Ishikawa (cell line): Measurements from ENCODE around the gene OBSCN.

Experiments used
- CEBPB ChIP-seq: IDR thresholded peaks from 2 replicates; pipeline ENCODE4 v1.6.1; 2012
- CREB1 ChIP-seq: IDR thresholded peaks from 2 replicates; pipeline ENCODE4 v1.6.1; 2012; ENCODE audit warnings: low read depth
- EGR1 ChIP-seq: IDR thresholded peaks from 2 replicates; pipeline ENCODE4 v1.6.1; 2012
- EP300 ChIP-seq: IDR thresholded peaks from 2 replicates; pipeline ENCODE4 v1.6.1; 2012; ENCODE audit warnings: borderline replicate concordance
- RAD21 ChIP-seq: IDR thresholded peaks from 2 replicates; pipeline ENCODE4 v1.6.1; 2012; ENCODE audit warnings: low read depth
- REST ChIP-seq: IDR thresholded peaks from 2 replicates; pipeline ENCODE4 v1.6.1; 2012; ENCODE audit warnings: low read depth, mild to moderate bottlenecking
- TEAD4 ChIP-seq: IDR thresholded peaks from 2 replicates; pipeline ENCODE4 v1.6.1; 2012
- YY1 ChIP-seq: IDR thresholded peaks from 2 replicates; pipeline ENCODE4 v1.6.1; 2012; ENCODE audit warnings: low read depth
- ZBTB7A ChIP-seq: IDR thresholded peaks from 2 replicates; pipeline ENCODE4 v1.6.1; 2012; ENCODE audit warnings: low read depth

- TF ChIP-seq ZBTB7A: no peak
- TF ChIP-seq RAD21: no peak
- TF ChIP-seq TEAD4: no peak
- no peak for TF ChIP-seq CEBPB
- no peak for TF ChIP-seq EP300
- no peak for TF ChIP-seq EGR1
- TF ChIP-seq REST: no peak
- no peak for TF ChIP-seq CREB1
- no peak for TF ChIP-seq YY1
Measured at GRCh38 chr1:228217551-228218344, 9.9 kb downstream of the OBSCN start.
